ENCODE results near the gene SKA1.
A peak's percentile ranks its signal among the peaks of the same experiment; 100 is the strongest.

The SKA1 gene

GRCh38 chr18:50374753-50375391 is at the start of gene SKA1:
Gene SKA1 (plus strand): TSS chr18:50375046. CDS start chr18:50375831, 785 bp downstream.
- peak; percentile 93 for DNase-seq

GRCh38 chr18:50327983-50328382 is 46.9 kb upstream of the SKA1 start:
- no peak for DNase-seq

GRCh38 chr18:50330176-50330575 is 44.7 kb upstream of the SKA1 start:
- DNase-seq: no peak

- DNase-seq: no peak
Observed at GRCh38 chr18:50331691-50332090, 43.2 kb upstream of the SKA1 start.

- DNase-seq: no peak
Observed at GRCh38 chr18:50334546-50335152, 40.2 kb upstream of the SKA1 start.

- no peak for DNase-seq
Observed at GRCh38 chr18:50338122-50338521, 36.7 kb upstream of the SKA1 start.

GRCh38 chr18:50338715-50339114 is 36.1 kb upstream of the SKA1 start:
- DNase-seq: no peak

- no peak for DNase-seq
Observed at GRCh38 chr18:50340078-50340477, 34.8 kb upstream of the SKA1 start.

GRCh38 chr18:50341443-50341842 is 33.4 kb upstream of the SKA1 start:
- no peak for DNase-seq

GRCh38 chr18:50350699-50351098 is 24.1 kb upstream of the SKA1 start:
- no peak for DNase-seq

- no peak for DNase-seq
Observed at GRCh38 chr18:50356036-50356945, 18.6 kb upstream of the SKA1 start.

GRCh38 chr18:50358844-50359243 is 16.0 kb upstream of the SKA1 start:
- no peak for DNase-seq

- no peak for DNase-seq
Observed at GRCh38 chr18:50359806-50360205, 15.0 kb upstream of the SKA1 start.

- no peak for DNase-seq
Observed at GRCh38 chr18:50360611-50361010, 14.2 kb upstream of the SKA1 start.

GRCh38 chr18:50369672-50370071 is 5.2 kb upstream of the SKA1 start:
- DNase-seq: no peak

- no peak for DNase-seq
Observed at GRCh38 chr18:50372743-50373142, 2.1 kb upstream of the SKA1 start.

GRCh38 chr18:50373561-50374219 is 1.2 kb upstream of the SKA1 start:
- no peak for DNase-seq

GRCh38 chr18:50374220-50374752 is 560 bp upstream of the SKA1 start:
- no peak for DNase-seq

GRCh38 chr18:50377061-50377798 is 2.4 kb downstream of the SKA1 start:
- no peak for DNase-seq

GRCh38 chr18:50388988-50389387 is 14.1 kb downstream of the SKA1 start:
- DNase-seq: no peak

GRCh38 chr18:50393802-50394201 is 19.0 kb downstream of the SKA1 start:
- DNase-seq: no peak

GRCh38 chr18:50395093-50395492 is 20.2 kb downstream of the SKA1 start:
- no peak for DNase-seq
